ENCODE results near the gene TFF2. TPM values are rescaled to one million over a fixed set of nuclear protein-coding genes. Genes with fewer than 3 reads are reported as not detected.

TFF2 gene
- total RNA-seq, 3 donors from 2014 or later (not counting 1 experiment from before 2014, with no cell fraction given) = not detected

DNA sequence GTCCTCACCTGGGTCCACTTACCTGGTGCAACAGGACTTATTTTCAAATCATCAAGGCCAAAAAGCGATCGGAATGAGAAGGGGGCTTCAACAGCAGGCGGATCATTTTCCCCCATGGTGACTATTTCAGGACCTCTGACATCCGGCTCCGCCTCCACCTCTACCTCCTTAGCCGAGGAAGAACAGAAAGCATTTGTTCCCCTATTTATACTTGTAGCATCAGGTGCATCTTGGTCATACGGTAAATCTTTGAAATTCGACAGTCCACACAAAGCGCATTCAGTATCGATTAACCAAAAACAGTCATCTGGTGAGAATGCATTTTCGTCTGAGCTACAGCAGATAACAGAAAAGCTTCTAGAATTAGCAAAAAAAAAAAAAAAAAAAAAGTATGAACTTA, 44.5 kb upstream of the TFF2 start:
- peaks cover 5% of the 10 kb centered on the region for H3K4me1 ChIP-seq (ENCODE audit: control insufficient read depth, insufficient read depth, low read length)
- H3K36me3 ChIP-seq (ENCODE audit: control insufficient read depth, insufficient read depth, low read length) = no peaks in the 10 kb centered on the region
- Mint-ChIP-seq H3K9me3 (no peaks in the 10 kb centered on the region), H3K4me3 (no peak overlapping the region), H3K4me1 (no peaks in the 10 kb centered on the region), H3K36me3 (no peaks in the 10 kb centered on the region), H3K27ac (no peak overlapping the region), H3K27me3 (ENCODE audit: low read depth in 2 of 2) (peaks cover 29 to 46% of the 10 kb centered on the region in 2 donors)
- WGBS (ENCODE audit: insufficient coverage) = 93% methylated on average over 11 of the region's 11 CpGs
- H3K4me3 ChIP-seq (ENCODE audit: low read length) = no peak overlapping the region
- intact Hi-C loops (cut with micrococcal nuclease) = no loop called here
- no peaks in the 10 kb centered on the region for H3K9me3 ChIP-seq (ENCODE audit: control insufficient read depth, insufficient read depth, low read length)
- TF ChIP-seq, protein P1, sequence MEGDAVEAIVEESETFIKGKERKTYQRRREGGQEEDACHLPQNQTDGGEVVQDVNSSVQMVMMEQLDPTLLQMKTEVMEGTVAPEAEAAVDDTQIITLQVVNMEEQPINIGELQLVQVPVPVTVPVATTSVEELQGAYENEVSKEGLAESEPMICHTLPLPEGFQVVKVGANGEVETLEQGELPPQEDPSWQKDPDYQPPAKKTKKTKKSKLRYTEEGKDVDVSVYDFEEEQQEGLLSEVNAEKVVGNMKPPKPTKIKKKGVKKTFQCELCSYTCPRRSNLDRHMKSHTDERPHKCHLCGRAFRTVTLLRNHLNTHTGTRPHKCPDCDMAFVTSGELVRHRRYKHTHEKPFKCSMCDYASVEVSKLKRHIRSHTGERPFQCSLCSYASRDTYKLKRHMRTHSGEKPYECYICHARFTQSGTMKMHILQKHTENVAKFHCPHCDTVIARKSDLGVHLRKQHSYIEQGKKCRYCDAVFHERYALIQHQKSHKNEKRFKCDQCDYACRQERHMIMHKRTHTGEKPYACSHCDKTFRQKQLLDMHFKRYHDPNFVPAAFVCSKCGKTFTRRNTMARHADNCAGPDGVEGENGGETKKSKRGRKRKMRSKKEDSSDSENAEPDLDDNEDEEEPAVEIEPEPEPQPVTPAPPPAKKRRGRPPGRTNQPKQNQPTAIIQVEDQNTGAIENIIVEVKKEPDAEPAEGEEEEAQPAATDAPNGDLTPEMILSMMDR (IDR thresholded peaks at IDR 0.05) = no peak
- DNase-seq (no peak), ATAC-seq (no peak)
- no peaks in the 10 kb centered on the region for H3K27me3 ChIP-seq (ENCODE audit: control insufficient read depth, insufficient read depth, low read length)
- H3K27ac ChIP-seq (ENCODE audit: low read length) = no peak overlapping the region

DNA sequence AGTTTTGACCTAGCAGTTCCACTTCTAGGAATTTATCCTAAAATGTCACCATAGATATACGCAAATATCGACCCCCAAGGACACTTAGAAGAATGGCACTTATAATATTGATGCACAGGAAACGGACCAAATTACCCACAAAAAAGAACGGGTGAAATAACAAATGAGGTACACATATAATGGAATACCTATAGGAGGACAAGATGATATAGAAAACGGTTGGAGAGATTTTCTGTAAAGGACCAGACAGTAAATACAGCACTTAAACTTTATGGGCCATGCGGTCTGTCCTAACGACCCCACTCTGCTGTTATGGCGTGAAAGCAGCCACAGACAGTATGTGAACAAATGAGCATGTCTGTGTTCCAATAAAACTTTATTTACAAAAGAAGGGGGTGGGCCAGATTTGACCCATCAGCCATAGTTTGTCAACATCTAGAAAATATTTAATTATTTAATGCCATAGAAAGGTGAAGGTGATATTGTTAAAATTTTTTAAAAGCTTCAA, 42.7 kb upstream of the TFF2 start:
- no peaks in the 10 kb centered on the region for H3K36me3 ChIP-seq (ENCODE audit: control insufficient read depth, insufficient read depth, low read length)
- no peak overlapping the region for H3K27ac Mint-ChIP-seq
- peaks cover 17% of the 10 kb centered on the region for H3K4me1 ChIP-seq (ENCODE audit: control insufficient read depth, insufficient read depth, low read length)
- H3K27ac ChIP-seq (ENCODE audit: low read length) = no peak overlapping the region
- H3K4me3 ChIP-seq (ENCODE audit: low read length) = no peak overlapping the region
- intact Hi-C loops (cut with micrococcal nuclease) = no loop called here
- no peaks in the 10 kb centered on the region for H3K9me3 ChIP-seq (ENCODE audit: control insufficient read depth, insufficient read depth, low read length)
- 49% methylated on average over 6 of the region's 8 CpGs for WGBS (ENCODE audit: insufficient coverage)
- no peak for ATAC-seq
- H3K27me3 Mint-ChIP-seq (ENCODE audit: low read depth in 2 of 2) = peaks cover 40 to 53% of the 10 kb centered on the region in 2 donors
- no peaks in the 10 kb centered on the region for H3K36me3 Mint-ChIP-seq
- no peak overlapping the region for H3K4me3 Mint-ChIP-seq
- peaks cover 0 to 10% of the 10 kb centered on the region in 2 donors for H3K4me1 Mint-ChIP-seq
- TF ChIP-seq, protein P1 (IDR thresholded peaks at IDR 0.05) = no peak
- H3K27me3 ChIP-seq (ENCODE audit: control insufficient read depth, insufficient read depth, low read length) = no peaks in the 10 kb centered on the region
- DNase-seq = no peak
- no peaks in the 10 kb centered on the region for H3K9me3 Mint-ChIP-seq

GRCh38 chr21:42392731-42393442, 42.1 kb upstream of the TFF2 start:
- intact Hi-C loops (cut with micrococcal nuclease) = no loop called here
- no peak overlapping the region for H3K4me3 Mint-ChIP-seq
- H3K27me3 ChIP-seq (ENCODE audit: control insufficient read depth, insufficient read depth, low read length) = no peaks in the 10 kb centered on the region
- H3K4me3 ChIP-seq (ENCODE audit: low read length) = no peak overlapping the region
- no peak overlapping the region for H3K27ac Mint-ChIP-seq
- WGBS (ENCODE audit: insufficient coverage) = 71% methylated on average over 17 of the region's 17 CpGs
- no peaks in the 10 kb centered on the region for H3K36me3 Mint-ChIP-seq
- no peaks in the 10 kb centered on the region for H3K9me3 Mint-ChIP-seq
- TF ChIP-seq, protein P1 (IDR thresholded peaks at IDR 0.05) = no peak
- peak in 1 of 3 donors; percentile 49 for ATAC-seq
- H3K27ac ChIP-seq (ENCODE audit: low read length) = no peak overlapping the region
- H3K36me3 ChIP-seq (ENCODE audit: control insufficient read depth, insufficient read depth, low read length) = no peaks in the 10 kb centered on the region
- peaks cover 17% of the 10 kb centered on the region for H3K4me1 ChIP-seq (ENCODE audit: control insufficient read depth, insufficient read depth, low read length)
- peaks cover 42 to 53% of the 10 kb centered on the region in 2 donors for H3K27me3 Mint-ChIP-seq (ENCODE audit: low read depth in 2 of 2)
- H3K4me1 Mint-ChIP-seq = peaks cover 2 to 12% of the 10 kb centered on the region in 2 donors
- H3K9me3 ChIP-seq (ENCODE audit: control insufficient read depth, insufficient read depth, low read length) = no peaks in the 10 kb centered on the region
- peak in 1 of 2 donors; percentile 72 for DNase-seq

Measured in natural killer cell (primary cell).